Endothelial cell (in vitro differentiated cells): ENCODE results near the gene RORC. TPM values are rescaled to one million over a fixed set of nuclear protein-coding genes. Genes with fewer than 3 reads are reported as not detected.

Source experiments
- DNase-seq: peaks from one replicate; pipeline ENCODE4 v3.0.0; 2021; ENCODE audit warnings: low spot score
- H3K27ac Mint-ChIP-seq: one replicate; pipeline ENCODE4 v1.8.0; 2021; ENCODE audit warnings: mixed read lengths, inconsistent platforms; ENCODE audit not compliant: unreplicated experiment
- H3K27me3 Mint-ChIP-seq: one replicate; pipeline ENCODE4 v1.8.0; 2021; ENCODE audit warnings: mild to moderate bottlenecking, moderate library complexity, mixed read lengths, inconsistent platforms; ENCODE audit not compliant: unreplicated experiment
- H3K36me3 Mint-ChIP-seq: one replicate; pipeline ENCODE4 v1.8.0; 2021; ENCODE audit warnings: mild to moderate bottlenecking, low read depth, mixed read lengths, inconsistent platforms; ENCODE audit not compliant: unreplicated experiment
- H3K4me1 Mint-ChIP-seq: one replicate; pipeline ENCODE4 v1.8.0; 2021; ENCODE audit warnings: mild to moderate bottlenecking, mixed read lengths, inconsistent platforms; ENCODE audit not compliant: unreplicated experiment
- H3K4me3 Mint-ChIP-seq: one replicate; pipeline ENCODE4 v1.8.0; 2021; ENCODE audit warnings: mild to moderate bottlenecking, mixed read lengths, inconsistent platforms; ENCODE audit not compliant: unreplicated experiment
- H3K9me3 Mint-ChIP-seq: one replicate; pipeline ENCODE4 v1.8.0; 2021; ENCODE audit warnings: mixed read lengths, inconsistent platforms; ENCODE audit not compliant: unreplicated experiment
- total RNA-seq: library from RNA; stranded (reverse); fragmentation: NEBNext Ultra II Directional; extraction: Animal tissue kit (Norgen Biotek cat#: 25700); gene quantifications from one replicate; pipeline ENCODE4 v1.2.1, GENCODE V29; 2021; ENCODE audit not compliant: unreplicated experiment
- TF ChIP-seq, protein P1 (sequence below): fragments of 200-600 bp; sonication (generic); IDR thresholded peaks from one replicate; pipeline ENCODE4 v1.5.0; 2021; ENCODE audit warnings: antibody characterized with exemption; ENCODE audit not compliant: unreplicated experiment

Gene RORC
- total RNA-seq, 1 donor from 2014 or later, result 1.0 TPM

DNA sequence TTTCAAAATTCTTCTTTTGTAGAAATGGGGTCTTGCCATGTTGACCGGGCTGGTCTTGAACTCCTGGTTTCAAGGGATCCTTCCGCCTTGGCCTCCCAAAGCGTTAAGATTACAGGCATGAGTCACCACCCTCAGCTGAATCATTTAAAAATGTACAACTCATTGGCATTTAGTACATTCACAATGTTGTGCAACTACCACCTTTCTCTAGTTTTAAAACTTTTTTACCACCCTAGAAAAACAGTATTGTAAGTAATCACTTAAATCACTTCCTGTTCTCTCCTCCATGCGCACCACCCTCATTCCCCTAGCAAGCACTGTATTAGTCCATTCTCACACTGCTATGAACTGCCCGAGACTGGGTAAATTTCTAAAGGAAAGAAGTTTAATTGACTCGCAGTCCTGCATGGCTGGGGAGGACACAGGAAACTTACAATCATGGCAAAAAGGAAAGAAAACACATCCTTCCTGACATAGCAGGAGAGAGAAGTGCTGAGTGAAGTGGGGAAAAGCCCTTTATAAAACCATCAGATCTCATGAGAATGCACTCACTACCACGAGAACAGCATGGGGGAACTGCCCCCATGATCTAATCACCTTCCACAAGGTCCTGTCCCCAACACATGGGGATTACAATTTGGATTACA is 36.3 kb upstream of the RORC start:
- Mint-ChIP-seq H3K27ac (peak overlapping the region; percentile 74), H3K4me3 (no peak overlapping the region), H3K27me3 (peaks cover 6% of the 10 kb centered on the region), H3K36me3 (no peaks in the 10 kb centered on the region), H3K4me1 (peaks cover 20% of the 10 kb centered on the region), H3K9me3 (no peaks in the 10 kb centered on the region)
- TF ChIP-seq, protein P1, sequence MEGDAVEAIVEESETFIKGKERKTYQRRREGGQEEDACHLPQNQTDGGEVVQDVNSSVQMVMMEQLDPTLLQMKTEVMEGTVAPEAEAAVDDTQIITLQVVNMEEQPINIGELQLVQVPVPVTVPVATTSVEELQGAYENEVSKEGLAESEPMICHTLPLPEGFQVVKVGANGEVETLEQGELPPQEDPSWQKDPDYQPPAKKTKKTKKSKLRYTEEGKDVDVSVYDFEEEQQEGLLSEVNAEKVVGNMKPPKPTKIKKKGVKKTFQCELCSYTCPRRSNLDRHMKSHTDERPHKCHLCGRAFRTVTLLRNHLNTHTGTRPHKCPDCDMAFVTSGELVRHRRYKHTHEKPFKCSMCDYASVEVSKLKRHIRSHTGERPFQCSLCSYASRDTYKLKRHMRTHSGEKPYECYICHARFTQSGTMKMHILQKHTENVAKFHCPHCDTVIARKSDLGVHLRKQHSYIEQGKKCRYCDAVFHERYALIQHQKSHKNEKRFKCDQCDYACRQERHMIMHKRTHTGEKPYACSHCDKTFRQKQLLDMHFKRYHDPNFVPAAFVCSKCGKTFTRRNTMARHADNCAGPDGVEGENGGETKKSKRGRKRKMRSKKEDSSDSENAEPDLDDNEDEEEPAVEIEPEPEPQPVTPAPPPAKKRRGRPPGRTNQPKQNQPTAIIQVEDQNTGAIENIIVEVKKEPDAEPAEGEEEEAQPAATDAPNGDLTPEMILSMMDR, result no peak
- no peak for DNase-seq

DNA sequence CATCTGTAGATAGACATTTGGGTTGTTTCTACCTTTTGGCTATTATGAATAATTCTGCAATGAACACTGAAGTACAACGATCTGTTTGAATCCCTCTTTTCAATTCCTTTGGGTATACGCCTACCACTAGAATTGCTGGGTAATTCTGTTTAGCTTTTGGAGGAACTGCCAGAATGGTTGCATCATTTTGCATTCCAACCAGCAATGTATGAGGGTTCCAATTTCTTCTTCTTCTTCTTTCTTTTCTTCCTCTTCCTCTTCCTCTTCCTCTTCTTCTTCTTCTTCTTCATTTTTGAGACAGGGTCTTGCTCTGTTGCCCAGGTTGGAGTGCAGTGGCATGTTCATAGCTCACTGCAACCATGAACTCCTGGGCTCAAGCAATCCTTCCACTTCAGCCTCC is 35.7 kb upstream of the RORC start:
- Mint-ChIP-seq H3K36me3 (no peaks in the 10 kb centered on the region), H3K9me3 (no peaks in the 10 kb centered on the region), H3K27me3 (peaks cover 6% of the 10 kb centered on the region), H3K4me1 (peaks cover 20% of the 10 kb centered on the region), H3K4me3 (no peak overlapping the region), H3K27ac (no peak overlapping the region)
- DNase-seq, result no peak
- TF ChIP-seq, protein P1, result no peak

DNA sequence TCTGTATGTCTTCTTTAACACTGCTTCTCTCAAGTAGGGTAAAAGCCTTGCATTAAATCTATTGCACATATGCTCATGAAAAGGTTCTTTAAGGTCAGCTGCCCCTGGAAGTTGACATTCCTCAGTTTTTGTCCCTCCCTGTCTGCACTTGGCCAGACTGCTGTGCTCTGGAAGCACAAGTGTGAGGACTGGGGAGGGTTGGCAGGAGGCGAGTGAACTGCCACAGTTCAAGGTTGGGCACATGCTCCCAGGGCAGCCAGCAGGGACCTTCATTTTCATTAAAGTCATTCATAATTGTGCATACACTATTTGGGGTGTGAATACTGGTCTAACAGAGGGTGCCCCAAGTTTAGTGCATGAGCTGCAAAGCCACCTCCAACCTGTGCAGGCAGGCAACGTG is 32.8 kb upstream of the RORC start:
- DNase-seq, result no peak
- TF ChIP-seq, protein P1, result no peak
- Mint-ChIP-seq H3K9me3 (no peaks in the 10 kb centered on the region), H3K4me3 (no peak overlapping the region), H3K27ac (no peak overlapping the region), H3K27me3 (peaks cover 6% of the 10 kb centered on the region), H3K36me3 (no peaks in the 10 kb centered on the region), H3K4me1 (peaks cover 28% of the 10 kb centered on the region)

GRCh38 chr1:151862604-151863003 is 31.0 kb upstream of the RORC start:
- Mint-ChIP-seq H3K27me3 (peaks cover 4% of the 10 kb centered on the region), H3K4me3 (no peak overlapping the region), H3K36me3 (no peaks in the 10 kb centered on the region), H3K9me3 (no peaks in the 10 kb centered on the region), H3K27ac (no peak overlapping the region), H3K4me1 (peaks cover 29% of the 10 kb centered on the region)
- TF ChIP-seq, protein P1, result no peak
- no peak for DNase-seq

DNA sequence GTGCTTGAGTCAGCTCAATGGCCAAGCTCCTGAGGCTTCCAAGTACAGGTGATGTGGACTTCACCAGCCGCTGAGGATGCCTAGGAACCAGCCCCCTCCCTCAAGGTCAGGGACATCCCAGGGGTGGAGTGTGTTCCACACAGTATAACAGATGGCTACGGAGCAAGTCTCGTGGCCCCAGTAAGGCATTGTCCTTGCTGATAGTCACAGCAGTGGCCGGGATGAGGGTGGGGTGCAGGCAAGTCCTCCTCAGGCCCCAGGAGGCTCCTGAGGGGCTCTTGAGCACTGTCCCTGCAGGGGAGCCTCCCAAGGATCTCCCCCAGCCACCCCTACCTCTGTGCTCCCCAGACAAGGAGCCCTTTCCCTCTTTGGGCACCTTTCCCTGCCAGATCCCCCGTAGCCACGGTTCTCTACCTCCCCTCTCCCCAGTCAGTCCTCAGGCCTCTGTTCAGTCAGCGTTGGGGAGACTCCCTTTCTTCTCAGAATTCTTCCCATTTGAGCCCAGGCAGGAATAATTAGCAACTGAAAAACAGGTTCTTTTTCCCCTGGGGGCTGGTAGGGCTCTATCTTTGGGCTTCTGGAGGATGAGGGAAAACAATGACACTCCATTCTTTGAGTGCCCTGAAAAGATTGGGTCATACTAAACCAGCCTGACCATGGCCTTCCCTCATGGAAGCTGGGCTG is 29.0 kb upstream of the RORC start:
- no peak overlapping the region for H3K27ac Mint-ChIP-seq
- H3K36me3 Mint-ChIP-seq, result peaks cover 3% of the 10 kb centered on the region
- peaks cover 6% of the 10 kb centered on the region for H3K27me3 Mint-ChIP-seq
- no peaks in the 10 kb centered on the region for H3K9me3 Mint-ChIP-seq
- peaks cover 36% of the 10 kb centered on the region for H3K4me1 Mint-ChIP-seq
- TF ChIP-seq, protein P1, result no peak
- no peak for DNase-seq
- H3K4me3 Mint-ChIP-seq, result peak overlapping the region; percentile 25
